Natural killer cell treated with Interleukin-12 subunit alpha and Interleukin-12 subunit beta and Interleukin-15 and Interleukin-18, amount 100 ng/mL, for 72 hours (primary cell): ENCODE data around the gene IL17C. TPM values are rescaled to one million over a fixed set of nuclear protein-coding genes. Genes with fewer than 3 reads are reported as not detected.
"Not testable (repeated sequence)": the region's sequence is repeated elsewhere in the genome, so short reads cannot be mapped to it uniquely, and the experiment has no call there.

Experiments
- ATAC-seq, 2 donors: fragments of 150-1000 bp; cut with Tn5 transposase in 1 of 2; sonication (Bioruptor Pico), chemical (Tn5 transposase) in 1 of 2; 2 replicates each; pipeline ENCODE4 v1.10.0; 2021
- DNase-seq: peaks from one replicate; pipeline ENCODE4 v3.0.0; 2022; ENCODE audit warnings: low spot score
- H3K27ac Mint-ChIP-seq, 2 donors: 1 replicate in 1 of 2; 2 replicates in 1 of 2; pipeline ENCODE4 v1.8.0; 2022; ENCODE audit warnings: mixed read lengths in 2 of 2, mild to moderate bottlenecking in 1 of 2, moderate library complexity in 1 of 2
- H3K27me3 Mint-ChIP-seq, 2 donors: 1 replicate in 1 of 2; 2 replicates in 1 of 2; pipeline ENCODE4 v1.8.0; 2022; ENCODE audit warnings: mixed read lengths in 2 of 2
- H3K36me3 Mint-ChIP-seq: one replicate; pipeline ENCODE4 v1.8.0; 2022; ENCODE audit warnings: mixed read lengths
- H3K4me1 Mint-ChIP-seq, 2 donors: 1 replicate in 1 of 2; 2 replicates in 1 of 2; pipeline ENCODE4 v1.8.0; 2022; ENCODE audit warnings: low read depth in 2 of 2, mixed read lengths in 2 of 2, mild to moderate bottlenecking in 1 of 2
- H3K4me3 Mint-ChIP-seq: one replicate; pipeline ENCODE4 v1.8.0; 2022; ENCODE audit warnings: mixed read lengths
- H3K9me3 Mint-ChIP-seq: 2 replicates; pipeline ENCODE4 v1.8.0; 2022; ENCODE audit warnings: mixed read lengths
- total RNA-seq, 2 donors: library from RNA; stranded (reverse); gene quantifications; one replicate each; pipeline ENCODE4 v1.2.3, GENCODE V29; 2022

IL17C gene
- total RNA-seq, 2 donors from 2014 or later = 0.64 to 1.0 TPM

DNA sequence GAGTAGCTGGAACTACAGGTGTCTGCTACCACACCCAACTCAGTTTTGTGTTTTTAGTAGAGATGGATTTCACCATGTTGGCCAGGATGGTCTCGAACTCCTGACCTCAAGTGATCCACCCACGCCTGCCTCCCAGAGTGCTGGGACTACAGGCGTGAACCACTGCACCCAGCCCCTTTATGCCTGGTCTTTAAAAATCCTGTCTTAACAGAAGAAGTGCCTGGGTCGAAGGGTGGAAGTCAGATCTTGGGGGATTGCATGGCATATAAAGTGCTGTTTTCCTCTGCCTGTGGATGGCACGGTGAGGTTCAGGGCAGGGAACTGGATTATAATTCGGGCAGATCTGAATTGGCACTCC, 37.9 kb upstream of the IL17C start:
- DNase-seq (no peak), ATAC-seq (no peak)
- Mint-ChIP-seq H3K27ac (no peak overlapping the region), H3K27me3 (no peaks in the 10 kb centered on the region), H3K4me3 (no peak overlapping the region), H3K36me3 (no peaks in the 10 kb centered on the region), H3K9me3 (no peaks in the 10 kb centered on the region), H3K4me1 (peaks cover 0 to 5% of the 10 kb centered on the region in 2 donors)

DNA sequence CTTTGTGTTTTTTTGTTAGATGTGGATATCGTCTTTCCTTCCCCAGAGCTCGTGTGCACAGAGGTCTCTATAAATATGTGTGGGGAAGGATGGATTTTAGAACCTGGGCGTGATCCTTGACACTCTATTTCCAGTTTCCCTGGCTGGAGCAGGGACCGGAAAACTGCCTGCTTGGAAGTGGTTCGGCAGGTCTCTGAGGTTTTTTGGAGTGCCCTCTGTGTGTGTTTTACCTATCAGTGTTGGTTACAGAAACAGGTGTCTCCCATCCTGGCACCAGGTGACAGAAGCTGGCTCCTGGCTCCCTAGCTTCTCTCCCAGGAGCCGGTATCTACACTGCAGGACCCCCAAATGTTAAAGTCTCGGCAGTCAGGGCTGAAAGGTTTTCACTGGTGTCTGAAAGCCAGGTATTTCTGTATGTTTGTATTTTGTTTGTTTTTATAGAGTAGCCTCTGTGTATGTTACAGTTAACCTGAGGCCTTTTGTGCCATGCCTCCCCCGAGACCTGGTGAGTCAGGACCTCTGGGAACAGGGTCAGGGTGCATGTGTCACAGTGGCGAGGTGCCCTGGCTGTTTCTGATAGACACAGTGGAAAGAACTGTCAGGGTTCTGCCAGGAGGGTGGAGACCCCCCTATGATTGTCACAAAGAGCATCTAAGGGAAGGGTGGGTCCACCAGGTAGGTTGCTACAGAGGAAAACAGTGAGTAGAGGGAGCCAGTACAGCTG, 36.9 kb upstream of the IL17C start:
- no peaks in the 10 kb centered on the region for H3K27me3 Mint-ChIP-seq
- H3K36me3 Mint-ChIP-seq = no peaks in the 10 kb centered on the region
- H3K4me3 Mint-ChIP-seq = no peak overlapping the region
- H3K27ac Mint-ChIP-seq = no peak overlapping the region
- ATAC-seq (no peak), DNase-seq (no peak)
- peaks cover 0 to 2% of the 10 kb centered on the region in 2 donors for H3K4me1 Mint-ChIP-seq
- no peaks in the 10 kb centered on the region for H3K9me3 Mint-ChIP-seq

DNA sequence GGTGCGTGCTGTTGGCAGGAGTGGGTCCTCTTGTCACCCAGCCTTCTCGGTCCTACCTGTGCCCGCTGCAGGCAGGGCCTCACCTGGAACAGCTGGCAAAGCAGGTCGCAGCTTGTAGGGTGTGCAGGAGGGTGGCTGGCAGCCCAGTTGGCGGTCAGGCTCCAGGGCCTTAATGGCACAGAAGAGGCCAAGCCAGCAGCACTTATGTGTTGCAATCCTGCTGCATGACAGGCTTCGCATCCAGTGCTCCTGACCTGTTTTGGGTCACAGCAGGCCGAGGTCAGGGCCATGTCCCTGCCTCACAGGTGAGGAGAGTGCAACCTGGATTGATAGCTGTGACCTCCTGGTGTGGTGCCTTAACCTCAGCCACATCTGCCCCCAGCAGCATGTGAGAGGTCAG, 36.3 kb upstream of the IL17C start:
- H3K36me3 Mint-ChIP-seq = no peaks in the 10 kb centered on the region
- DNase-seq = no peak
- H3K9me3 Mint-ChIP-seq = no peaks in the 10 kb centered on the region
- H3K4me3 Mint-ChIP-seq = no peak overlapping the region
- peaks cover 0 to 2% of the 10 kb centered on the region in 2 donors for H3K4me1 Mint-ChIP-seq
- H3K27ac Mint-ChIP-seq = no peak overlapping the region
- H3K27me3 Mint-ChIP-seq = no peaks in the 10 kb centered on the region
- no peak for ATAC-seq

DNA sequence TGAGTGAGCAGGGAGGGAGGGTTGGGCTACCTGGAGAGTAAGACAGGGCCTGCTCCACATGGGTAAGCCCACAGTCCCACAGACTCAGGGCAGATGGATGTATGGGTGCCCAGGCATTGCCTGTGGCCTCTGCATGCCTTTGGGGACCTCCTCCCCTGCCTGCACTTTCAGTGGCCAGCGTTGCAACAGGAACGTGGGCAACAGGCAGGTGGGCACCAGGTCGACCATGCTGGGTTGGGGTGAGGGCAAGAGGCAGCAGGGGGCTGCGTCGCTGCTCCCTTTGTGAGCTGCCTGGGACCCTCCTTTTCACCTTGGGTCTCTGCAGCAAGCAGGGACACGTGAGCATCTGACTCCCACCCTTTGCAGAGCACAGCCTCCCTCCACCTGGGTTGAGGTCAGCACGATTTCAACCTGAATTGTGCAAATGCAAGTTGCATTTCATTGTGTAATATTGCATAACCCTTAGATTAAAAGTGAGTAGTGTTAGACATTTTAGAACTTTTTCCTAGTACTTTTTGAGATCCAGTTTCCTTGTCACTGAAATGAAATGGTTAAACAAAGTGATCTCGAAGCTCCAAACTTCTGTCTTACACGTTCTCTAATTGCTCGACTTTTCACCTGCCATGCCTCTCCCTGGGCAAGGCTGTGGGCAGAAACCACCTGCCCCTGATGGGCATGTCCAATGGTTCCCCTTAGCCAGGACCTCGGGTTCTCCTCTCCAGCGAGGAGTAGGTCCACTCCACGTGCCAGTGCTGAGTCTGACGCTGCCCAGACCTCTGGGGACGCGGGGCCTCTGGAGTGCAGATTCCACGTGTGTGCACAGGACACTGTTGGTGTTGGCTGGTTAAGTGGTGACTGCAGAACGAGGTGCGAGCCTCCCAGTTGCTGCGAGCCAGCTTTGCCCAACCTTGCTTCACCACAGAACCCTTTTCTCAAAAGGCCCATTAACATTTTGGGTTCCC, 32.9 kb upstream of the IL17C start:
- H3K9me3 Mint-ChIP-seq = no peaks in the 10 kb centered on the region
- DNase-seq (no peak), ATAC-seq (no peak)
- no peak overlapping the region for H3K4me3 Mint-ChIP-seq
- peaks cover 0 to 8% of the 10 kb centered on the region in 2 donors for H3K4me1 Mint-ChIP-seq
- H3K36me3 Mint-ChIP-seq = peaks cover 7% of the 10 kb centered on the region
- no peaks in the 10 kb centered on the region for H3K27me3 Mint-ChIP-seq
- H3K27ac Mint-ChIP-seq = no peak overlapping the region

DNA sequence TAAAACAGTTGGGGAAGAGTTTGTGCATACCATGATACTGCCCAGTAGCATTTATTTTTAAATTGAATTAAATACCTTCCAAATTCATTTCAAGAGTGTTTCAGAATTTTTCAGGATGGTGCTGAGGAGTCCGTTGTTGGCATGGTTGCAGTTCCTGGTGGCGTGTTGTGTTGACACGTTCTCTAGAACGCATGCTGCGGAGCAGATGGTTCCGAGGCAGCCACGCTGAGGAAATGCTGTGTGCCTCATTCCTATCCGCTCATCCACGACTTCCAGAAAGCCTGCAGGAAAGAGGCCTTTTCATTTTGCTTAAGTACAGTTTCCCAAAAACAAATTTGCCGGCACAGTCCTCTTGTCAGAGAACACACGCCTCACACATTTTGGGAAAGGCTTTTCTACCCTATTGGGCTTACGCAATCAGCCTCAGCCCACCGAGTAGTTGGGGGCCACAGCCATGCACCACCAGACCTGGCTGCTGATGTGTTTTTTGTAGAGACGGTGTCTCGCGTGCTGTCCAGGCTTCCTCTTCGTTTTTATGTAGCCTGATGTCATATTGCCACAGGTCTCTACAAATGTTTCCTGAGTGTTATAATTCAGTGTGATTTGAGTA, 32.1 kb upstream of the IL17C start:
- DNase-seq (no peak), ATAC-seq (no peak)
- Mint-ChIP-seq H3K4me3 (no peak overlapping the region), H3K27me3 (no peaks in the 10 kb centered on the region), H3K4me1 (peaks cover 0 to 12% of the 10 kb centered on the region in 2 donors), H3K27ac (no peak overlapping the region), H3K36me3 (peaks cover 13% of the 10 kb centered on the region), H3K9me3 (no peaks in the 10 kb centered on the region)

DNA sequence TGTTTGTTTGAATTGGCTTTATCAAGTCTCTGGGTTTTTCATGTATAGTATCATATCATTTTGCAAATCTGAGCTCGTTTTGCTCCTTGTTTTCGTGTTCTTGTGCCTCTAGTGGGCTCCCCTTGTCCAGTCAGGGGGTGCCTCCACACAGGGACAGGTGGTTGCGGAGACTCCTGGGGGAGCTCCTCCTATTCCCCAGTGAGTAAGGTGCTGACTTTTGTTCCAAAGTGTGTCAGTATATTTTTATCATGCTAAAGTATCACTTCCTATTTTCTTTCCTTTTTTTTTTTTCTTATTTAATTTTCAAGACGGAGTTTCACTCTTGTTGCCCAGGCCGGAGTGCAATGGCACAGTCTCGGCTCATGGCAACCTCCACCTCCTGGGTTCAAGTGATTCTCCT, 30.3 kb upstream of the IL17C start:
- H3K9me3 Mint-ChIP-seq = no peaks in the 10 kb centered on the region
- H3K27ac Mint-ChIP-seq = no peak overlapping the region
- peaks cover 15% of the 10 kb centered on the region for H3K36me3 Mint-ChIP-seq
- no peak overlapping the region for H3K4me3 Mint-ChIP-seq
- H3K27me3 Mint-ChIP-seq = no peaks in the 10 kb centered on the region
- no peak for DNase-seq
- H3K4me1 Mint-ChIP-seq = peaks cover 0 to 12% of the 10 kb centered on the region in 2 donors
- no peak for ATAC-seq

DNA sequence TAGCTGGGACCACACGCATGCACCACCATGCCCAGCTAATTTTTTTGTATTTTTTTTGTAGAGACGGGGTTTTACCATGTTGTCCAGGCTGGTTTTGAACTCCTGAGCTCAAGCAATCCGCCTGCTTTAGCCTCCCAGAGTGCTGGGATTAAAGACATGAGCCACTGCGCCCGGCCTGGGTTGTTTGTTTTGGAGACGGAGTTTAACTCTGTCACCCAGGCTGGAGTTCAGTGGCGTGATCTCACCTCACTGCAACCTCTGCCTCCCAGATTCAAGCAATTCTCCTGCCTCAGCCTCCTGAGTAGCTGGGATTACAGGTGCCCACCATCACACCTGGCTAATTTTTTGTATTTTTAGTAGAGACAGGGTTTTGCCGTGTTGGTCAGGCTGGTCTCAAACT, 28.9 kb upstream of the IL17C start:
- H3K27me3 Mint-ChIP-seq, ATAC-seq, H3K27ac Mint-ChIP-seq, H3K4me3 Mint-ChIP-seq, H3K9me3 Mint-ChIP-seq, DNase-seq: not testable (repeated sequence)
- peaks cover 5 to 20% of the 10 kb centered on the region in 2 donors for H3K4me1 Mint-ChIP-seq
- peaks cover 21% of the 10 kb centered on the region for H3K36me3 Mint-ChIP-seq

DNA sequence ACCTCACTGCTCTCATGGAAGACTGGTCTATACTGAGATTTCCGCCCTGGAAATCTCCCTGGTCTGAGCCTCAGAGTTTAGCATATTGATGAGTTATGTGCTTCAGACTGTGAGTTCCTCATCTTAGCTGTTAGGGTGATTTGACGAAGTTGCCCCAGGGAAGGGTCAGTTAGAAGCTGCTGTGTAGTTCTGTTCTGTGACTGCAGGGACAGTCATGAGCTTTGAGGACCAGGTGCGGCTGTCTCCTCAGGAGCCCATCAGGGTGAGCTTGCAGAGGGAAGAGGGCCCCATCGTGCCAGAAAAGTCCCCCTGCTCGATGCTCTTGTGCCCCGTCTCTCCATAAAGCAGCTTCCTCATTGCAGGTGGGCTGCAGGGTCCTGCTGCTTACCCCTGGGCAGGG, 28.3 kb upstream of the IL17C start:
- Mint-ChIP-seq H3K27ac (no peak overlapping the region), H3K9me3 (no peaks in the 10 kb centered on the region), H3K27me3 (no peaks in the 10 kb centered on the region), H3K4me3 (no peak overlapping the region), H3K36me3 (peaks cover 21% of the 10 kb centered on the region), H3K4me1 (peaks cover 5 to 20% of the 10 kb centered on the region in 2 donors)
- ATAC-seq = no peak
- DNase-seq = no peak

DNA sequence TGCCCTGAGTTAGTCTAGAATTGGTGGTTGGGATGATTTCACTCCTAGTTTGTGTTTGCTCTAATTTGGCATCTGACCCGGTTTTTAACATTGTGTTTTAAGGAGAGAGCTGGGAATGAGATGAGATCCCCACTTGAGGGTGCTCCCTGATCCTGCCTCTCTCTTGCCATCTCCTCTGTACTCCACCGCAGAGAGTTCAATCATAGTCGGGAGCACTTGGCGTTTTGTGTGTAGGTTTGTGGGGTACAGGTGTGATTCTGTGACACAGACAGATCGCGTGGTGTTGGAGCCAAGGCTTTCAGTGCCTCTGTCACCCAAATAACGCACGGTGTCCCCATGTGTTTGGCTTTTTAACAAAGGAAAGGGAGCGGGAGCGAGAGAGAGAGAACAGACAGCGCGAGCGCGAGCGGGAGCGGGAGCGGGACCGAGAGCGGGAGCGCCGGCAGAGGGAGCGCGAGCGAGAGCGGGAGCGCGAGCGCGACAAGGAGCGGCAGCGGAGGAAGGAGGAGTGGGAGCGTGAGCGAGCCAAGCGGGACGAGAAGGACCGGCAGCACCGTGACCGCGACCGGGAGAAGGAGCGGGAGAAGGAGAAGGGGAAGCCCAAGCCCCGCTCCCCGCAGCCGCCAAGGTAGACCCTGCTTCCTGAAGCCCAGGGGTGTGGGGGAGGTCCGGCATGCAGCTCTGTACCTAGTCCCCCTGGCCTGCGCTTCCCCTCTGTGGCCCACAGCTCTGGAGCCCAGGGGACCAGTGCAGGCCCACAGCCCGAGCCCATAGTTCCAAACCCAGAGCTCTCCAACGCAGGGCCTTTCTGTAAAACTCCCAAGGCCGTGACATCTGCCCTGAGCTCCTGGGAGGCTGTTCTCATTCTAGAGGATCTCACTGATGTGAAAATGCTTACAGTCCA, 27.2 kb upstream of the IL17C start:
- Mint-ChIP-seq H3K9me3 (no peaks in the 10 kb centered on the region), H3K4me1 (peaks cover 5 to 22% of the 10 kb centered on the region in 2 donors), H3K27me3 (no peaks in the 10 kb centered on the region), H3K27ac (no peak overlapping the region), H3K36me3 (peaks cover 21% of the 10 kb centered on the region), H3K4me3 (no peak overlapping the region)
- ATAC-seq (no peak), DNase-seq (no peak)

DNA sequence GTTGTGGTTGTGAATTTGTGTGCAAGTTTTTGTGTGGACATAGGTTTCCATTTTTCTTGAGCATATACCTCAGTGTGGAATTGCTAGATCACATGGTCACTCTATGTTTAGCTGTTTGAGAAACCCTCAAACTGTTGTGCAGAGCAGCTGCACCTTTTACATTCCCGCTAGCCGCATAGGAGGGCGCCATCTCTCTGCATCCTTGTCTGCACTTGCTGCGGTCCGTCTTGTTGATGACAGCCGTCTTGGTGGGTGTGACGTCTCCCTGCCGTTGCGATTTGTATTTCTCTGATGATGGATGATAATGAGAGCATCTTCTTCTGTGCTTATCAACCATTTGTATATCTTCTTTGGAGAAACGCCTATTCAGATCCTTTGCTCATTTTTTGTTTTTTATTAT, 25.1 kb upstream of the IL17C start:
- peaks cover 14% of the 10 kb centered on the region for H3K36me3 Mint-ChIP-seq
- no peak for ATAC-seq
- H3K4me3 Mint-ChIP-seq = no peak overlapping the region
- H3K4me1 Mint-ChIP-seq = peaks cover 5 to 22% of the 10 kb centered on the region in 2 donors
- DNase-seq = no peak
- no peaks in the 10 kb centered on the region for H3K27me3 Mint-ChIP-seq
- no peak overlapping the region for H3K27ac Mint-ChIP-seq
- no peaks in the 10 kb centered on the region for H3K9me3 Mint-ChIP-seq

DNA sequence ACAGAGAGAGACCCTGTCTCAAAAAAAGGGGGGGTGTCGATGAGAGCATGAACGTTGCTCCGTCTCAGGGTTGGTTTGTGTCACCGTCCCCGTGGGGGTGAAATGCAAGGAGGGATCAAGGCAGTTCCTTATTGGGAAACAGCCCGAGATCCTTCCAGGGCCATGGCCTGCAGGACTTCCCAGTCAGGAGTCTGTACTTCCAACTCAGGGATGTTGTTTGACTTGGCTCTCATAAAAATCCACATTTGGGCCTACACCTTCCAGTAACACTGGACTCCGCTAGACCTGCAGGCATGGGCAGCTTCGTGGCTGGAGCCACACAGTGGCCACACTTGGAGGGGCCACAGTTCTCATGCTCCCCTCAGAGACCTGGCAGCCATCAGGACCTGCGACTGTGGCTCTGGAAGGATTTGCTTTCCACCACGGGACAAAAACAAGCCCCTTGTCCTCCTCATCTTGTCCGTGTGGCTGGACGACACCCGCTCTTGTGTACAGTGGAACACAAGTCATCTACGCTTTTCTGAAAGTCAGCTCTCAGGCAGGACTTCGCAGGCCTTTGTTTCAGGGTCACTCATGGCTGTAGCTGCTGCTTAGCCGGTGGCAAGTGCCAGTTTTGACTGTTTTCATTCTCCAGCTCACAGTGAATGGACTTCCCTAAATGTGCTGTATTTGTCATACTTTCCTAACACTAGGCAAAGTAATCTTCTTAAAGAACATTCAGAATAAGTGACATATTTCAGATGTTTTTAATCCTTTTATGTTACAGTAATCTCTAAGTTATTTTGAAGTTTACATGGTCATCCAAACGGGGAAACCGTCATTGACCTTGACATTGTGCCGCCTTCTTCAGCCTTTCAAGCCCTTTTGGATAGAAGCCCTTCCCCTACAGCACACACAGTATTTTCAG, 24.2 kb upstream of the IL17C start:
- Mint-ChIP-seq H3K27me3 (no peaks in the 10 kb centered on the region), H3K36me3 (peaks cover 14% of the 10 kb centered on the region), H3K4me3 (no peak overlapping the region), H3K9me3 (no peaks in the 10 kb centered on the region), H3K27ac (peak overlapping the region in 1 of 2 donors; percentile 56), H3K4me1 (peaks cover 10 to 26% of the 10 kb centered on the region in 2 donors)
- no peak for DNase-seq
- no peak for ATAC-seq

DNA sequence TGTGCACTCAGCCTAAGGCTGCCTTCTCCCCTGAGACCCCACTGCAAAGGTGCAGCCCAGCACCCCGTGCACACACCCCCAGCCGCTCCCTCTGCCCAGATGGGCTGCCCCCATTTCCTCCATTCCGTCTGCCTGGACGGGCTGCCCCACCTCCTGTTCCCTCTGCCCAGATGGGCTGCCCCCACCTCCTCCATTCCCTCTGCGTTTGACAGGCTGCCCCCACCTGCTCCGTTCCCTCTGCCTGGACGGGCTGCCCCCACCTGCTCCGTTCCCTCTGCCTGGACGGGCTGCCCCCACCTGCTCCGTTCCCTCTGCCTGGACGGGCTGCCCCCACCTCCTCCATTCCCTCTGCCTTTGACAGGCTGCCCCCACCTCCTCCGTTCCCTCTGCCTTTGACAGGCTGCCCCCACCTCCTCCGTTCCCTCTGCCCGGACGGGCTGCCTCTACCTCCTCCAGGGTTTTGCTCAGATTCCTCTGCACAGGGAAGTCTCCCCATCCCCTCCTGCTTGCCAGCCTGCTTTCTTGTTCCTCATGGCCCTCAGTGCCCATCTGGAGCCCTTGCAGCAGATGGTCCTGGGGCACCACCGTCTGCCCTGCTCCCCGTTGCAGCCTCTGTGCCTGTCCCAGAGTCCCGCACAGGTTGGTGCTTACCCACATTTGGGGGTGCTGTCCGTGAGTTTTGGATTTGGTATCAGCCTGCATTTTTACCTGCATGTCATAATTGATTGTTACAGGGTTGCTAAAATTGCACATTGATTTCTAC, 23.4 kb upstream of the IL17C start:
- Mint-ChIP-seq H3K4me3 (no peak overlapping the region), H3K27ac (no peak overlapping the region), H3K36me3 (peaks cover 14% of the 10 kb centered on the region), H3K27me3 (no peaks in the 10 kb centered on the region), H3K4me1 (peaks cover 19 to 34% of the 10 kb centered on the region in 2 donors), H3K9me3 (no peaks in the 10 kb centered on the region)
- DNase-seq (no peak), ATAC-seq (no peak)
